GM12878 (cell line): Measurements from ENCODE around the gene TK1.

ENCODE experiments used
- ATF3 ChIP-seq: IDR thresholded peaks from 2 replicates; pipeline ENCODE4 v1.6.1; 2011; ENCODE audit warnings: low read depth, mild to moderate bottlenecking, low read length, moderate library complexity, borderline replicate concordance; ENCODE audit errors: extremely low read depth
- BCL11A ChIP-seq: IDR thresholded peaks from 2 replicates; pipeline ENCODE4 v1.6.1; 2011; ENCODE audit warnings: low read depth, low read length
- CTCF ChIP-seq, 3 experiments: IDR thresholded peaks in 2 of 3; conservative IDR thresholded peaks in 1 of 3; 2 replicates each; pipeline ENCODE4 v1.5.1; 2011; ENCODE audit warnings: low read depth in 3 of 3, low read length in 3 of 3, mild to moderate bottlenecking in 3 of 3, control low read depth in 2 of 3, moderate library complexity in 2 of 3, inconsistent platforms in 1 of 3, mixed read lengths in 1 of 3; ENCODE audit not compliant: control insufficient read depth in 2 of 3, insufficient read depth in 1 of 3; ENCODE audit errors: extremely low read depth in 1 of 3
- EZH2 ChIP-seq: IDR thresholded peaks from 2 replicates; pipeline ENCODE4 v1.6.1; 2012; ENCODE audit warnings: low read depth, mild to moderate bottlenecking, control low read depth, inconsistent platforms, low read length, borderline replicate concordance; ENCODE audit not compliant: control insufficient read depth
- FOXM1 ChIP-seq: IDR thresholded peaks from 2 replicates; pipeline ENCODE4 v1.6.1; 2012; ENCODE audit warnings: low read depth, mild to moderate bottlenecking, inconsistent platforms, low read length, moderate library complexity
- KLF5 ChIP-seq: fragments of 450-650 bp; IDR thresholded peaks from 2 replicates; pipeline ENCODE4 v1.6.1; 2014; ENCODE audit warnings: mild to moderate bottlenecking; ENCODE audit not compliant: partially characterized antibody
- MAX ChIP-seq: IDR thresholded peaks from 2 replicates; pipeline ENCODE4 v1.6.1; 2012; ENCODE audit warnings: low read depth, low read length, improper control_type of control experiment
- NBN ChIP-seq: fragments of 450-650 bp; IDR thresholded peaks from 2 replicates; pipeline ENCODE4 v1.6.1; 2016
- RAD21 ChIP-seq: IDR thresholded peaks from 2 replicates; pipeline ENCODE4 v1.6.1; 2011; ENCODE audit warnings: mild to moderate bottlenecking, low read depth, low read length, moderate library complexity; ENCODE audit not compliant: insufficient read depth
- ZBTB40 ChIP-seq: fragments of 450-650 bp; IDR thresholded peaks from 2 replicates; pipeline ENCODE4 v1.6.1; 2016; ENCODE audit warnings: mild to moderate bottlenecking, moderate library complexity, borderline replicate concordance
- ZNF207 ChIP-seq: fragments of 450-650 bp; IDR thresholded peaks from 2 replicates; pipeline ENCODE4 v1.6.1; 2014; ENCODE audit warnings: antibody characterized with exemption, mild to moderate bottlenecking, borderline replicate concordance

GRCh38 chr17:78172249-78173051, 14.4 kb downstream of the TK1 start:
- TF ChIP-seq RAD21 (no peak), ATF3 (no peak), KLF5 (no peak), BCL11A (no peak), NBN (no peak), ZNF207 (no peak), EZH2 (no peak), FOXM1 (no peak), MAX (no peak), ZBTB40 (no peak), CTCF (IDR thresholded peaks at IDR 0.05 in 2 of 3, conservative IDR thresholded peaks at IDR 0.05 in 1 of 3; ENCODE audit: control insufficient read depth in 2 of 3, extremely low read depth in 1 of 3, insufficient read depth in 1 of 3, low read depth in 3 of 3, low read length in 3 of 3) (no peak)
